Measurements from ENCODE around the gene GLCE.

GLCE gene

DNA sequence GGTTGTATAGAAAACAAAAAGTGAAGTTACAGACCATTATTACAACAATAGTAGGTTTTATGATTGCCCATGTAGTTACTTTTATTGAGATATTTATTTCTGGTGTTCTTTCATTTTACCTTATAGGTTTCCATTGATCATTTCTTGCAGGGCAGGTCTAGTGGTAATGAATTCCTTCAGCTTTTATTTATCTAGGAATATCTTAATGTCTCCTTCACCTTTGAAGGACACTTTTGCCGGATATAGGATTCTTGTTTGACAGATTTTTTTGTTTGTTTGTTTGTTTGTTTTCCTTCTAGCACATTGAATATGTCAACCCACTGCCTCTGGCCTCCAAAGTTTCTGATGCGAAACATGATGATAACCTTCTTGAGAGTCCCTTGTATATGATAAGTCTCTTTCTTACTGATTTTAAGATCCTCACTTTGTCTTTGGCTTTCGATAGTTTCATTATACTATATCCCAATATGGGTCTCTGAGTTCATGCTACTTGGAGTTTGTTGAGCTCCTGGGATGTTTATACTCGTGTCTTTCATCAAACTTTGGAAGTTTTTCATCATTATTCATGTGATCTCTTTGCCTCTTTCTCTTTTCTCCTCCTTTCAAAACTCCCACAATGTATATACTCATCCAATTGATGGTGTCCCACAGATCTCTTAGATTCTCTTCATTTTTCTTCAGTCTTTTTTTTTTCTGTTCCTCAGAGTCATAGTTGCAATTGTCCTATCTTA lies 62.8 kb downstream of the GLCE start:
- Histone ChIP-seq H3K4me2 (no peak overlapping the region), H3K27ac (no peak overlapping the region), H3K4me3 (no peak overlapping the region), H4K20me1 (no peaks in the 10 kb centered on the region), H3K27me3 (no peaks in the 10 kb centered on the region), H3K36me3 (peaks cover 0 to 17% (median 9%) of the 10 kb centered on the region in 11 experiments; a peak in 9 of 22 replicates), H3K4me1 (no peaks in the 10 kb centered on the region), H3K9ac (no peak overlapping the region), H3K9me3 (replicated peaks in 1 of 11) (peaks cover 17 to 32% (median 23%) of the 10 kb centered on the region in 11 experiments)
- TF ChIP-seq Cebpa-rat (IDR thresholded peaks at IDR 0.05) = no peak

DNA sequence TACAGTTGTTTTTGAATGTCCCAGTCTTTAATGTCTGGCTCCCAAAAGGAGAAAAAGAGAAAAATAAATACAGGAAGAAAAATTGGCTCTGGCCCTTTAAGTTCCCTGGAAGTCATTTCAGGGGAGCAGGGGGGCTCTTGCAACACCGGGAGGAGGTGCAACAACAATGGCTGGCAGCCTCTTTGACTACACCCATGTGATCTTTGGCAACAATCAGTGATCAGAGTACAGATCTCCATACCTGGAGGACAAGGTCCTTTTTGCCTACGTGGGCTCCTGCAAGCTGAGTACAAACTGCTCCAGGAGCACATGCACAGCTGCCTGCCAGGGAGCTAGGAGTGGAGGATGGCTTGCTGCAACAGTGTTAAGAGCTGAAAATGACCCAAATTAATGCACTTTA lies 63.9 kb downstream of the GLCE start:
- H3K27me3 ChIP-seq = no peaks in the 10 kb centered on the region
- H3K9me3 ChIP-seq (replicated peaks in 1 of 11) = peaks cover 16 to 32% (median 21%) of the 10 kb centered on the region in 11 experiments
- no peak overlapping the region for H3K4me2 ChIP-seq
- H3K4me1 ChIP-seq = no peaks in the 10 kb centered on the region
- peaks cover 0 to 19% (median 9%) of the 10 kb centered on the region in 11 experiments; a peak in 11 of 22 replicates for H3K36me3 ChIP-seq
- H3K27ac ChIP-seq = no peak overlapping the region
- no peak overlapping the region for H3K9ac ChIP-seq
- no peak overlapping the region for H3K4me3 ChIP-seq
- no peaks in the 10 kb centered on the region for H4K20me1 ChIP-seq
- no peak for TF ChIP-seq Cebpa-rat (IDR thresholded peaks at IDR 0.05)

DNA sequence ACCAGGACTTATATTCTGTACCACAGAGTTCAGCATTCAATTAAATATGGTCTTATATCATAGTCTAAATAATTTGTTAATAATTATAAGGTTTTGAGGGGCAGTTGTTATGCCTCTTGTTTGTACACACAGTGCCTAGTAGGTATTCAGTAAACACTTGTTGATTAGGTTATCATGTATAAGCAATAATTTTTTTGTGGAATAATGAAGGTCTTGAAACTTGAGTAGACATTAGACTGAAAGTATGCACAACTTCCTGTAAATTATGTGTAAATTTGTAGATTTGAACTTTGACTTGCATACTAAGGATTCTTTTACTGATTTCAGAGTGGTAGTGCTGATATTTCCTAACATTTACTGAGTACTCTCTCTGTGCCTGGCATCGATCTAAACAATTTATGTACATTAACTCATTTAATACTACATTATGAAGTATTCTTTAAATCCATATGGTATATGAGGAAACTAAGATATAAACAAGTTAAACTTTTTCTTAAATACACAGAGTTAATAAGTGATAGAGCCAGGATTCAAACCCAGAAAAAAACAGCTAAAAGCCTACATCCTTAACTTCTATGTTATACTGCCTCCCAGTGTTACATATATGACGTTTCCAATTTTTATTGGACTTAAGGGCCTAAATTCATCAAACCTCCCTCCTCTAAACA lies 65.1 kb downstream of the GLCE start:
- H3K9ac ChIP-seq = no peak overlapping the region
- peaks cover 0 to 21% (median 9%) of the 10 kb centered on the region in 11 experiments; a peak in 11 of 22 replicates for H3K36me3 ChIP-seq
- peaks cover 16 to 37% (median 22%) of the 10 kb centered on the region in 11 experiments for H3K9me3 ChIP-seq (replicated peaks in 1 of 11)
- no peak overlapping the region for H3K4me3 ChIP-seq
- H3K4me1 ChIP-seq = no peaks in the 10 kb centered on the region
- no peak overlapping the region for H3K27ac ChIP-seq
- H4K20me1 ChIP-seq = no peaks in the 10 kb centered on the region
- TF ChIP-seq Cebpa-rat (IDR thresholded peaks at IDR 0.05) = no peak
- H3K4me2 ChIP-seq = no peak overlapping the region
- H3K27me3 ChIP-seq = no peaks in the 10 kb centered on the region

DNA sequence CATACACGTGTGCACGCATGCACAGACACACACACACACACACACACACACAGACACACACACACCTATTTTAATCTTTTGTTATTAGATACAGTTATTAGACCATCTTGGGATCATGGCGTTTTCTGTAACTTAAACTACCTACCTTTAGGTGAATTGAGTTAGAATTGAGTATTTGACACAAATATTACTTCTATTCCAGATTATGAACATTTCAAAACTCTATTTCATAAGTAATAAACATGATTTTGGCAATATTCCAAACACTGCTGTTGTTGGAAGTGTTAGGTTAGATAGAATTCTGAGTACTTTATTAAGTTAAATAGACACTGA lies 65.6 kb downstream of the GLCE start:
- peaks cover 16 to 32% (median 22%) of the 10 kb centered on the region in 11 experiments for H3K9me3 ChIP-seq (replicated peaks in 1 of 11)
- no peaks in the 10 kb centered on the region for H4K20me1 ChIP-seq
- no peak for TF ChIP-seq Cebpa-rat (IDR thresholded peaks at IDR 0.05)
- no peak overlapping the region for H3K9ac ChIP-seq
- no peak overlapping the region for H3K4me2 ChIP-seq
- no peaks in the 10 kb centered on the region for H3K4me1 ChIP-seq
- no peak overlapping the region for H3K27ac ChIP-seq
- H3K27me3 ChIP-seq = no peaks in the 10 kb centered on the region
- H3K4me3 ChIP-seq = no peak overlapping the region
- peaks cover 0 to 21% (median 9%) of the 10 kb centered on the region in 11 experiments; a peak in 11 of 22 replicates for H3K36me3 ChIP-seq

DNA sequence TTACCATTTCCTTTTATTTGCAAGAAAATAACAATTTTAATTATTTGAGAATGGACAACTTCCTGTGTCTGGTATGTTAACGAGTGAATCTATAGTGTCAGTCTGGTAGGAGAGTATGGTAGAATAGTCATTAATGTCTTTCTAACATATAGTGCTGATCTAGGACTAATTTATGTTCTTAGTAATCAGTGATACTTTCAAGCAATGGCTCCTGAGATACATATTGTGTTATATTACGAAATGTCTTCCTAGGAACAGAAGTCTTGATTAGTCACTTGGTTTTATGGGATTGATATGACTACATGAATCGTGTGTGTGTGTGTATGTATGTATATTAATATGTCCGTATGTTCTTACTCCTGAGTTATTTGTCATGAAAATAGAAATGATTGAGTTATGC lies 71.7 kb downstream of the GLCE start:
- TF ChIP-seq Cebpa-rat (IDR thresholded peaks at IDR 0.05) = no peak
- no peak overlapping the region for H3K9ac ChIP-seq
- H4K20me1 ChIP-seq = no peaks in the 10 kb centered on the region
- H3K27me3 ChIP-seq = no peaks in the 10 kb centered on the region
- H3K4me3 ChIP-seq = no peak overlapping the region
- H3K4me1 ChIP-seq = no peaks in the 10 kb centered on the region
- peaks cover 0 to 13% (median 0%) of the 10 kb centered on the region in 11 experiments; a peak in 6 of 22 replicates for H3K36me3 ChIP-seq
- peaks cover 0 to 5% (median 3%) of the 10 kb centered on the region in 11 experiments; a peak in 5 of 22 replicates for H3K9me3 ChIP-seq (replicated peaks in 1 of 11)
- H3K4me2 ChIP-seq = no peak overlapping the region
- H3K27ac ChIP-seq = no peak overlapping the region

DNA sequence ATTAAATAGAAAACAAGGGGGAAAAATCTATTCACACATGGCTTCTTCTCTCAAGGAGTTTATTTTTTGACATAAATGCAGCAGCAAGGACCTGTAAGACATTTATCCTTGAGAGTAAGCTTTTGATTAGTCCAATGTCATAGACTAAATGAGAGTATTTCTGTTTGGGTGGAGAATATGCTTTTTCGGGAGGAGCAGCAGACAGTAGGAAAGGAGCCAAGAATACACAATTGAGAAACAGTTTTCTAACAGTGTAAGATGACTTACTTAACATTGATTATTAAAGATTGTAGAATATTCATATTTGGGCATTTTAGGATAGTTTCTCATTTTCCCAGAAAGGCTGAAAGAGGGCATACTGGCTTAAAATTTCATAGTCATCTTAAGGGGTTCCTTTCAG lies 72.3 kb downstream of the GLCE start:
- Histone ChIP-seq H3K9ac (no peak overlapping the region), H4K20me1 (no peaks in the 10 kb centered on the region), H3K27ac (no peak overlapping the region), H3K36me3 (peaks cover 0 to 13% (median 0%) of the 10 kb centered on the region in 11 experiments; a peak in 6 of 22 replicates), H3K4me3 (no peak overlapping the region), H3K4me2 (no peak overlapping the region), H3K9me3 (replicated peaks in 1 of 11) (peaks cover 0 to 5% (median 3%) of the 10 kb centered on the region in 11 experiments; a peak in 5 of 22 replicates), H3K27me3 (no peaks in the 10 kb centered on the region), H3K4me1 (no peaks in the 10 kb centered on the region)
- TF ChIP-seq Cebpa-rat (IDR thresholded peaks at IDR 0.05) = no peak

DNA sequence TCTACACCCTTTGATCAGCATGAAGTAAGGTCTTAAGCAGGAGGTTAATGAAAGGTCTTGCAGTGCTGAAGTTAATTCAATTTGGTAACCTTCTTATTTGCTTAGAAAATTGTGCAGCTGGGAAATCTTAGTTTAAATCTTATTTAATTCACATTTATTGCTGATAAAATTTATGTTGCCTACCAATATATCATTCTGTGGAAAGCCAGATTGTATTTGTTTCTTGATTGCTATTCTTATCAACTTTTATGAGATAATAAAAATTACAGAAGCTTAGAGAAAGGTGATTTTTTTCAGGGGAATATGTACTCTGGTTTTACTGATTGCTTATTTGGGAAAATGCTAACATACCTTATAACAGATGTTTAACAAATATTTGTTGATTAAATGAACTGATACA lies 74.2 kb downstream of the GLCE start:
- TF ChIP-seq Cebpa-rat (IDR thresholded peaks at IDR 0.05) = no peak
- Histone ChIP-seq H3K9me3 (replicated peaks in 1 of 11) (peaks cover 6 to 15% (median 10%) of the 10 kb centered on the region in 11 experiments; a peak in 14 of 22 replicates), H3K36me3 (peaks cover 0 to 4% (median 0%) of the 10 kb centered on the region in 11 experiments; a peak in 1 of 22 replicates), H3K27me3 (no peaks in the 10 kb centered on the region), H3K4me1 (no peaks in the 10 kb centered on the region), H3K9ac (no peak overlapping the region), H3K4me3 (no peak overlapping the region), H4K20me1 (no peaks in the 10 kb centered on the region), H3K4me2 (no peak overlapping the region), H3K27ac (no peak overlapping the region)

DNA sequence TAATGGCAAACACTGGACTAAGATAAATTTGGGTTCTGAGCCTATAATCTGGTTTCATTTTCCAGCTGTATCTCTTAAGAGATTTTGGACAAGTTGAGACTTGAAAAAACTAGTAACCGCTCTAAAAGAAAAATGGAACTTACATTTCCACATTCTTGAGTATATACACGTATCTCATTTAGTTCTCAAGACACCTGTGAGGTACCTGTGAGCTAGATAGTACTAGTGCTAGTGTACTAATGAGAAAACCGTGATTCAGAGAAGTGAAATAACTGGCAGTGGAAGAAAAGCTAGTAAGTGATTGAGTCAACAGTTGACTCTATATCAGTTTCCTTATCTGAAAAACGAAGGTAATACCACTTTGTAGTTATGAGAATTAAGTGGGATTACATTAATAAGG lies 76.1 kb downstream of the GLCE start:
- TF ChIP-seq Cebpa-rat (IDR thresholded peaks at IDR 0.05) = no peak
- Histone ChIP-seq H3K36me3 (0 out of 22 replicates have a peak, but pooled peaks cover 0 to 4% (median 0%) of the 10 kb centered on the region in 11 experiments), H3K4me3 (no peak overlapping the region), H3K4me2 (no peak overlapping the region), H3K27ac (no peak overlapping the region), H3K27me3 (no peaks in the 10 kb centered on the region), H3K9me3 (replicated peaks in 1 of 11) (peaks cover 6 to 13% (median 10%) of the 10 kb centered on the region in 11 experiments; a peak in 13 of 22 replicates), H3K4me1 (no peaks in the 10 kb centered on the region), H3K9ac (no peak overlapping the region), H4K20me1 (no peaks in the 10 kb centered on the region)

DNA sequence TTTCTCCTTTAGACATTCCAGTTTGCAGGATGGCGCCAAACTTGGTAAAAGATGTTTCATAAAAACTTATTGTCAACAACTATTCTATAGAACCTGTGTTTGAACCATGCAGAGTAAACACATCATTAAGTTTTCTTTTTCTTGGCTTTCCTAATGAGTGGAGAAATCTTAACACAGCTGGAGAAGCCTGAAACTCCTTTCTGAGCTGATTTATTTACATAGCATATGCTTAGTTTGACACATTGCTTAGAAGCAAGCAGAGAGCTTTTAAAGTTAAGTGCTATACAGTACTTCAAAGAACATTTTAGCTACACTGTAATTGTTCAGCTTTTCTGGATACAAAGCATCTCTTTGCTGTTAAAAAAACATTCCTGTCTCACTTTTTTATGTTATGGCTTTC lies 77.3 kb downstream of the GLCE start:
- no peak overlapping the region for H3K9ac ChIP-seq
- H3K4me1 ChIP-seq = no peaks in the 10 kb centered on the region
- H3K4me3 ChIP-seq = no peak overlapping the region
- no peak for TF ChIP-seq Cebpa-rat (IDR thresholded peaks at IDR 0.05)
- H3K27me3 ChIP-seq = no peaks in the 10 kb centered on the region
- H3K36me3 ChIP-seq = 0 out of 22 replicates have a peak, but pooled peaks cover 0 to 4% (median 0%) of the 10 kb centered on the region in 11 experiments
- H4K20me1 ChIP-seq = no peaks in the 10 kb centered on the region
- no peak overlapping the region for H3K4me2 ChIP-seq
- H3K27ac ChIP-seq = no peak overlapping the region
- peaks cover 6 to 13% (median 10%) of the 10 kb centered on the region in 11 experiments; a peak in 13 of 22 replicates for H3K9me3 ChIP-seq (replicated peaks in 1 of 11)

Data from BLaER1 treated with 17β-estradiol and CSF1 and Interleukin-3, amounts not matched to agents 10 nM and 100 nM (cell line).